Tibial nerve (tissue), 4 donors: ENCODE results near the gene SMG6.

Experiments used
- CTCF ChIP-seq, 5 experiments: fragments of 200-600 bp in 3 of 5; fragments of 450-650 bp in 2 of 5; sonication (generic) in 3 of 5; IDR thresholded peaks; one replicate each; pipeline ENCODE4 v1.5.1; 2016 to 2019; ENCODE audit warnings: antibody characterized with exemption in 5 of 5, mild to moderate bottlenecking in 3 of 5, moderate library complexity in 2 of 5
- EP300 ChIP-seq, 2 donors: sonication (generic); formaldehyde crosslinking; IDR thresholded peaks; one replicate each; pipeline ENCODE4 v1.6.1; 2017; ENCODE audit warnings: antibody characterized with exemption in 2 of 2, mild to moderate bottlenecking in 1 of 2
- POLR2A ChIP-seq, 2 donors: fragments of 450-650 bp; IDR thresholded peaks; one replicate each; pipeline ENCODE4 v1.6.1; 2017; ENCODE audit warnings: antibody characterized with exemption in 2 of 2, mild to moderate bottlenecking in 2 of 2, moderate library complexity in 2 of 2

GRCh38 chr17:2033153-2033552 is 270.4 kb downstream of the SMG6 start:
- TF ChIP-seq CTCF (IDR thresholded peaks at IDR 0.05): no peak
- TF ChIP-seq POLR2A (IDR thresholded peaks at IDR 0.05): no peak
- no peak for TF ChIP-seq EP300 (IDR thresholded peaks at IDR 0.05)
